Medulla oblongata (tissue), 1 donor: ENCODE data around the gene BCAR3.

Experiments
- DNase-seq: peaks from one replicate; pipeline ENCODE4 v3.0.0-alpha.2; 2015; ENCODE audit errors: extremely low spot score

BCAR3 gene

GRCh38 chr1:93681101-93681988 is at the start of gene BCAR3:
BCAR3 (minus strand) TSS chr1:93681837; CDS start chr1:93674930, 6,907 bp downstream.
- DNase-seq = peak; percentile 70

GRCh38 chr1:93730621-93731020 is 49.0 kb upstream of the BCAR3 start:
- DNase-seq = no peak

DNA sequence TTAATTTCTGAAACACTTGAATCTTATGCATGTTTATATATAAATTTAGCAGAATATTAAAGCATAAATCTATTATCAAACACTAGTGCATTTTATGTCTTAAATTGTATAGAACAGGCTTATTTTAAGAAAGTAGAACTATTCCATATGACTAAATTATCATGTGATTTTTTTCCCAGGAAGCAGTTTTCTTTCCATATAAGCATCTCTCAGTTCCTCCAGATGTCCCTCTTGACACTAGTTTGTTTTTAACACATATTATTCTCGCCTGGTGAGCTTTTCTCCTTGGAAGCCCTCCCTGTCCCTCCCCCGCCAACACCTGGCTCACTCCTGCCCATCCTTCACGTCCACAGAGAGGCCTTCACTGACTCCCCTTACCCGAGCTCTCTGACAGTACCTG is 48.3 kb upstream of the BCAR3 start:
- DNase-seq = no peak

DNA sequence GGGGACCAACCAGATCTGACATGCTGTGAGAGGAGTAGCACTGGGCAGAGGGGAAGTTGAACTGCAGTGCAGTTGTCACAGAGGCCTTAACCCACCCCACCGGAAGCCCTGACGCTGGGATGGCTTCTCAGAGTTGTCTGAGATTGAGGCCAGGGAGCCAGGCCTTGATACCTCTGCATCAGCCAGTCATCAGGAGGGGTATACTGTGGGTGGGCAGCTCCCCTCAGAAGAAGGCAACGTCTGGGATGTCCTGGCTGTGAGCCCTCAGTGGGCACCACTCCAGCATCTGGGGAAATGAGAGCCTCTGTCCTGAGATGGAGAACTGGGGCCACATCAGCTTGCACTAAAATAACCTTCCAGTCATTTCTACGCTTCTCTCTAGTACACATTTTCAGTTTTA is 47.9 kb upstream of the BCAR3 start:
- peak; percentile 45 for DNase-seq

DNA sequence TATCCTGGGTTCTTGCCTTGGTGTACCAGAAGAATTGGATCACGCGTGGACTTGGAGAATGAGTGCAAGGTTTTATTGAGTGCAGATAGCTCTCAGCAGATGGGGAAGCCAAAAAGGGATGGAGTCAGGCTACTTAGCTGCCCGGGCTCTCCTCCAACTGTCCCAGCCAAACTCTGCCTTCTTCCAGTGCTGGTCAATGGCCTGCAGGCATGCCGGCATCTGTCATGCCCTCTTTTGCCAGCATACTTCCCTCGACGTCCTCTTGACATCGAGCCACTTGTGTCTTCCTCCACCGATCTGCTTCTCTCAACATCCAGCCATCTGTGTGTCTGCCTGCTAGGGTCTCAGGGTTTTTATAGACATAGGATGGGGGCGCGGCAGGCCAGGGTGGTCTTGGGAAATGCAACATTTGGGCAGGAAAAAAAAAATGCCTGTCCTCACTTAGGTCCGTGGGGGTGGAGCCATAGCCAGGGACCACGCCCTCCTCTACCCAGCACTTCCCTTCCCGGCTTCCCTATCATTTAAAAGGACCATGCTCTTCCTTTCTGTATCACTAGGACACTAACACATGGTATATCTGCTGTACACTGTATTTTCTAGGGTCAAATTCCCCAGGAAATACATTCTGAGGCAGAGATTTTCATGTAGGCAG is 47.0 kb upstream of the BCAR3 start:
- peak; percentile 46 for DNase-seq

DNA sequence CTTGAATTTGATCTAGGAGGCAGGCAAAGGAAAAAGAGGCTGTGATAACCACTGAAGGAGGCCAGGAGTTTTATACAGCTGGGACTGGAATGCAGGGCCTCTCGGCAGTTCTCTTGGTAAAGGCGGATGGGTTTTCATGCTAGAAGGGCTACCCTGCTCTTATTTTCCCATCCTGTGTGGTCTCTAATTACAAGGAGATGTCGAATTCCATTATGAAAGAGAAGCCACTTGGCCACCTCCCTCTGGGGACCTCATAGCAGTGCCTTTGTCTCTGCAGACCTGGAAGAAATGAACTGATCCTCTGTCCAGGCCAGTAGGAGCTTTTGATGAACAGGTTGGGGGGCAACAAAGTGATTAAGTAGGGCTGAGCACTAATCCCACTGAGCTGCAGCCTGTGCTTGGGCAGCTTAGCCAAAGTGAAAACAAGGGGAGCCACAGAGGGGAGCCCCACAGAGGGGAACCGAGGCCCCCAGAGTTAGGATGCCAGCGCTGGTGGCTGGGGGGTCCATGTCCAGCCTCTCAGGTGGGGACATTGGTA is 42.2 kb upstream of the BCAR3 start:
- no peak for DNase-seq

DNA sequence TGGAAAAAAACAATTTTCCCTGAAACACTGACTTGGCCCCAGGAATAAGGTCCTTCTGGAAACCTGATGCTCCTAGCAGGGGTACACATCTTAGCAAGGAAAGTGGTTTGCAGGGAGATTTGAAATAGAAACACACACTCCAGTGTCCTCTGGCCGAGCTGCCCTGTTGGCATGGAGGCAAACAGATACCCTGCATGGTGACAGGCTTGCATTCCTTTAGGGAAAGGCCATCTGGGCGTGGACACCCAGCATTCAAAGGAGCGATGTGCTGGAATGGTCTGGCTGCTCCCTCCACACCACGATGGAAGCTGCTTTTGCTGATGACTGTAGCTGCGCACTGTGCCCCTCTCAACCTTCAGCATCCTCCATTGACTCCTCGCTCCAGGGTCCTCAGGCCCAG is 41.5 kb upstream of the BCAR3 start:
- no peak for DNase-seq

- DNase-seq = no peak
Observed at GRCh38 chr1:93722081-93723031, 40.7 kb upstream of the BCAR3 start.

DNA sequence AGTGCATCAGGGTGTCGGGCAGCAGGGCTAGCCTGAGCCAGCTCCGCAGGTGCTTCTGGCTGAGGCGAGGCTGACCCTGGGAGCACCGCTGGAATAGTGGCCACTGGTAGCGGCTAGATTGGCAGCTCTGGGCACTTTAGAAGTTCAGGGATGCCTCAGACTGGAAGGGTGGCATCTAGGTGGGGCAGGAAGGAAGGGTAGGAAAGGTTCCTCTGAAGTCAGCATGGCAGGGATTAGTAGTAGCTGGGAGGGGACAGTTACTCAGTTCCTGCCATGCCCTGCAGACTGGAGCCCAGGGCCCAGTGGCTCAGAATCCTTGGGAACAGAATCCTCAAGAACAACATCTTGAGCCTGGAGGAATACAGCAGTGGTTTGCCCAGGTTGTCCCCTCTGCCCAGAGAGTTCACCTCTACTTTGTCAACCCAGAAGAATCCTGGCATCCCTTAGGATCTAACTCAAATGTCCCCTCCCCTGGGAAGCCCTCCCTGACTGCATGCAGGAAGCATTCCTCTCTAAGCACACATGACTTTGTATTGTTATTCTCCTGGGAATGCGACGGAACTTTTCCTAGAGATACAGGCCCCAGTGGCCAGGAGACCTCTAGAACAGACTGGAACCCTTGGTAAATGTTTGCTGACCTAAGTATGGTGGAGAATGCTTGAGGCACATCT is 39.5 kb upstream of the BCAR3 start:
- DNase-seq = no peak

GRCh38 chr1:93717640-93718039 is 36.0 kb upstream of the BCAR3 start:
- DNase-seq = no peak

DNA sequence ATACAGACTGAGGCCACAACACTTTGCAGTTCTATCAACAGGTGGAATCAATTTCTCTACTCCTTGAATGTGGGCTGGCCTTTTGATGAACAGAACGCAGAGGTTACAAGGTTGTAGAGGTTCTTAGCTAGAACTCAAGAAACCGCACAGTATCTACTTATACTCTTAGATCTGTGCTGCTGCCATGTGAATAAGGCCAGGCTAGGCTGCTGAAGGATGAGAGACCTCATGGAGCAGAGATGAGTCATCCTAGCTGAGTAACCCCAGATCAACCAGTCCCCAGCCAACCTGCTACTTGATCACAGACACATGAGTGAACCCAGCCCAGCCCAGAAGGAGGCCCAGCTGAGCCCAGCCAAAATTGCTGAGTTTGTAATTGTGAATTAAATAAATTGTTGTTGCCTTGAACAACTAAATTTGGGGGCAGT is 35.3 kb upstream of the BCAR3 start:
- DNase-seq = no peak

GRCh38 chr1:93716163-93716562 is 34.5 kb upstream of the BCAR3 start:
- no peak for DNase-seq

DNA sequence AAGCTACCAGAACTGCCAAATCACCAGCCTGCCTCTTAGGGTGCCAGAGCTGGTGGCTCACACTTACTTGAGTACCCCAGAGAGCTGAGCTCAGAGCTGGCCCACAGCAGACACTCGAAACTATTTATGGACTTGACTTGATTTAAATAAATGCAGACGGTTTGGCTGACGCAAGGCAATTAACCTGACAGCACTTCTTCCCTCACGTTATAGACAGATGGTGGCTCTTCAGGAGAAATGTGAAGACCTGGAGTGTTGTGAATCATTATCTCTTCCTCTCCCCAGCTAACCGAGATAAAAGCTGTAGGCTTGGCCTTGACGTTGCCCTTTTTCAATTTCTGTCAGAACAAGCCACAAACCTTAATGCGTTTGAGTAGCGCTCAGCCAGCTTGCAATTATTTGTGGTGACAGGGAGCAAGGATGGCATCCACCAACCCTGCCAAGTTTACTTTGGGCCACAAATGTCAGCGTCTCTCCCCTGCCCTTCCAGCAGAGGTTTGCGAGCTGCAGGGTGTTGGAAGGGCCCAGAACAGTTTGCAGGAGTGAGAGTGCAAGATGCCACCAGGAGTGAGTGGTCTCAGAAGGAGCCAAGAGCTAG is 34.0 kb upstream of the BCAR3 start:
- DNase-seq = no peak

GRCh38 chr1:93714356-93714755 is 32.7 kb upstream of the BCAR3 start:
- no peak for DNase-seq

DNA sequence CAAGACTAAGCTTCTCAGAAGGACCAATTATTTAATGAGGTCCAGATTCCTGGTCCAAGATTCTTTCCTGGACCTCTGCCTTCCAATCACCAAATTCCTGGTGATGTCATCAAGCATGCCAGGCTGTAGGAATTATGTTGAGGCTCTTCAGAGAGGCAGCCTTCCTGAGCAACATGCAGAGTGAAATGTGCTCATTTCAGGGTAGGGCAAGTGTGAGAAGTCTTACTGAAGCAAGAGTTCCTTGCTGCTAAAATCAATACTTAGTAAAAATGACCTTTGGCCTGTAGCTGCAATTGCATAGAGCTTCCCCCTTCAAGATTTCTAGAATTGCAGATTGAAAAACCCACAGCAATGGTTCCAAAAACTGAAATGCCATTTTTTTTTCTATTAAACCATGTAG is 31.7 kb upstream of the BCAR3 start:
- no peak for DNase-seq

DNA sequence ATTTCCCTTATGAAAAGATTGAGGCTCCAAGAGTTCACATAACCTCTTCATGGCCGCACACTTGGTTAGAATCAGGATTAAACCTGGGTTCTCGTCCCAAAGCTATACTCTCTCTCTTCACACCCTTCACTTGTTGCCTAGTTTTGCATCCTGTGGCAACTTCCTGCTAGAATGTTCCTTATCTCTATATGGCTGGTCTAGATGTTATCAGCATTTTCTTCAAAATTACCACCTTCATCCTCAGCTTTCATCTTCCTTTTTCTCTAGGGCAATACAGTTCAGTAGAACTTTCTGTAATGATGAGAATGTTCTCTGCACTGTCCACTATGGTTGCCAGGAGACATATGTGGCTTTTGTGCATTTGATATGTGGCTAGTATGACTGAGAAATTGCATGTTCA is 31.1 kb upstream of the BCAR3 start:
- DNase-seq = no peak

DNA sequence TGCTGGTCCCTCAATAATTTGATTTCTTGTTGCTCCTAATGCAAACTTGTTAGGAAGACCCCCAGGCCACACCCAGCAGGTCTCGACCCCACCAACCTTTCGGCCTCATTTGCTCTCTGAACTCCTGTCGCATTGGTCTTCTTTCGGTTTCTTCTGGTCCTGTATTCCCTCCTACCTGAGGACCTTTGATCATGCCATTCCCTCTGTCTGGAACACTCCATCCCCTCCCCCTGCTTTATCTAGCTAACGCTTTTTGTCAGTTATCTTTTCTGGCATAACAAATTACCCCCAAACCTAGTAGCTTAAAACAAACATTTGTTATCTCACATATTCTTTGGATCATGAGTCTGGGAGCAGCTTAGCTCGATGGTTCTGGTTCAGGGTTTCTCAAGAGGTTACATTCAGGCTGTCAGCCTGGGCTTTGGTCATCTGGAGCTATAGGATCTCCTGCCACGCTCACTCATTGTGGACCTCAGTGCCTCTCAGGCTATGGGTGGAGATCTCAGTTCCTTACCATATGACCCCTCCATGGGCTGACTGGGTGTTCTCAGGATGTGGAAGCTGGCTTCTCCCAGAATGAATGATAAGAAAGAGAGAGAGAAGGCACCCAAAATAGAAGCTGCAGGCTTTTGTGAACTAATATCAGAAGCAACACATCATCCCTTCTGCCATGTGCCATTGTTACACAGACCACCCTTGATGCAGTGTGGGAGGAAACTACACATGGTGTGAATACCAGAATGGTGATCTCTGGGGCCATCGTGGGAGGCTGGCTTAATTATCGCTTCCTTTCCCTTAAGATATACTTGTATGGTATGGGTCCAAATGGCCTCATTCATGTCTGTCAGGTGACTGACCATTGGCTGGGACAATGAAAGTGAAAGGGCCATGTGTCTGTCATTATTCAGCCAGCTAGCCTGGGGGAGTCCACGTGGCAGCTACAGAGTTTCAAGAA is 29.1 kb upstream of the BCAR3 start:
- DNase-seq = no peak

- DNase-seq = peak; percentile 53
Observed at GRCh38 chr1:93708734-93709481, 27.3 kb upstream of the BCAR3 start.

DNA sequence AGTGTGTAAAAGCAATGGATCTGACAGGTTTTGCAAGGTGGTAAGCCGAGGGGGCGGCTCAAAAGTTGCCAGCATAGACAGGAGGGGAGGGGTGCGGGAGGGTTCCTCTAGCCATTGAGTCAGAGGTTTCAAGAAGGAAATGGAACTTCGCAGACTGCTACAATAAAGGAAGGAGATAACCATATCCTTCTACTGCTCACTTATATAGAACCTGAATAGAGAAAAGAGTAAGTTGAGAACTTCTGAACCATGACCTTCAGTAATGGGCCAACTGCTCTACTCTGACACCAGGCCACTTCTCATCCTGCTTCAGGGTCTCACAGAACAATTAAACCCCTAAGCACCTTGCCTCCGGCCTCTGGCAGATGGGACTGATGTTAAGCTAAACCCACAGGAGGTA is 26.3 kb upstream of the BCAR3 start:
- peak; percentile 41 for DNase-seq
